GM12872 (cell line): ENCODE data around the gene PRXL2A.

Experiments
- TF ChIP-seq, protein P1 (sequence below): IDR thresholded peaks from 3 replicates; pipeline ENCODE4 v1.5.1; 2011; ENCODE audit warnings: low read depth, mild to moderate bottlenecking, low read length, moderate library complexity; ENCODE audit not compliant: insufficient read depth

The PRXL2A gene

DNA sequence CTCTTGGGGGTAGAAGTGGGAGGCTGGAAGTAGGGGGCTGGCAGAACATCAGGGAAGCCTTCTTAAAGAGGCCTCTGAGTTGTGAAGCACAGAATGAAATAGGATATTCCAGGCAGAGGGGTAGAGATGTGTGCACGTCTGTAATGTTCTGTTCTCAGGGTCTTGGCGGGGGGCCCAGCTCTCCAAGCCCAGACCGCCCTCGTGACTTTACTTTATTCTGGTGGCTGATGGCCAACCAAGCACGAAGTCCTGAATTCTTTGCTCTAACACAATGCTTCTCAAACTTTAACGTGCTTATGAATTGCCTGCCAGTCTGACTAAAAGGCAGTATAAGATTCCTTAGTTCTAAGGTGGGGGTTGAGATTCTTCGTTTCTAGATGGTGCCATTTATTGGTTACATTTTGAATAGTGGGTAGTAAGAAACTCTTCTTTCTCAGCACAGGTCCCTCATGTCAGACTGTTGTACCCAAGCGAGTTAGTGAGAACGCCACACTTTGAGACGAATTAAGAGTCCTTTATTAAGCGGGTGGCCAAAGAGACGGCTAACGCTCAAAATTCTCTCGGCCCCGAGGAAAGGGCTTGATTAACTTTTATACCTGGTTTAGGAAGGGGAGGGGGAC, 8.2 kb downstream of the PRXL2A start:
- TF ChIP-seq, protein P1, sequence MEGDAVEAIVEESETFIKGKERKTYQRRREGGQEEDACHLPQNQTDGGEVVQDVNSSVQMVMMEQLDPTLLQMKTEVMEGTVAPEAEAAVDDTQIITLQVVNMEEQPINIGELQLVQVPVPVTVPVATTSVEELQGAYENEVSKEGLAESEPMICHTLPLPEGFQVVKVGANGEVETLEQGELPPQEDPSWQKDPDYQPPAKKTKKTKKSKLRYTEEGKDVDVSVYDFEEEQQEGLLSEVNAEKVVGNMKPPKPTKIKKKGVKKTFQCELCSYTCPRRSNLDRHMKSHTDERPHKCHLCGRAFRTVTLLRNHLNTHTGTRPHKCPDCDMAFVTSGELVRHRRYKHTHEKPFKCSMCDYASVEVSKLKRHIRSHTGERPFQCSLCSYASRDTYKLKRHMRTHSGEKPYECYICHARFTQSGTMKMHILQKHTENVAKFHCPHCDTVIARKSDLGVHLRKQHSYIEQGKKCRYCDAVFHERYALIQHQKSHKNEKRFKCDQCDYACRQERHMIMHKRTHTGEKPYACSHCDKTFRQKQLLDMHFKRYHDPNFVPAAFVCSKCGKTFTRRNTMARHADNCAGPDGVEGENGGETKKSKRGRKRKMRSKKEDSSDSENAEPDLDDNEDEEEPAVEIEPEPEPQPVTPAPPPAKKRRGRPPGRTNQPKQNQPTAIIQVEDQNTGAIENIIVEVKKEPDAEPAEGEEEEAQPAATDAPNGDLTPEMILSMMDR: no peak

DNA sequence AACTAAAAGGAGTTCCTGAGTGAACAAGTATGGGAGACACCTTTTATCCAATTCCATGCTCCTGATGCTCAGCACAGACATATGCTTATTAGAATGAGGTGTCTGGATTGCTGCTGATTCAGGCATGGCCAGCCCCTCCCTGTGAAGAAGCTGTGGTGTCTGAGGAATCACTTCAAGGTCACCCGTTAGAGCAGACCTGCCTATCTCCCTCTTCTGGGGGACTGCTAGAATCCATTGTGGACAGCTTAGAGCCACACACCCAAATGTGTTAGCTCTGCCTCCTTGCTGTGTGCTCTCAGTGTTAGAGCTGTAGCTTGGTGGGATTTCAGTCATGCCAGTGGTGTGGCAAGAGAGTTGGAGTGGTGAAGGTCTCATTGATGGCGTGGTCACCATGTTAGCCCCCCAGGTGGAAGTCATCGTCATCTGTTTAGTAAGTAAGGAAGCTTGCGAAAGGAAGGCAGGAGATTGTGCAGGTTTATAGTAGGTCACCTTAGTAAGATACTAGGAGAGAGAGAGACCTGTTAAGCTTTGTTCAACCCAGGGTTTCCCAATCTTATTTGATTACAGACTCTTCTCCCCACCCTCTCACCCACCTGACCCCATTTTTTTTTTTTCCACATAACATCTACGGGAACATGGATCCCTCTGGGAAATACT, 12.8 kb downstream of the PRXL2A start:
- TF ChIP-seq, protein P1: no peak

DNA sequence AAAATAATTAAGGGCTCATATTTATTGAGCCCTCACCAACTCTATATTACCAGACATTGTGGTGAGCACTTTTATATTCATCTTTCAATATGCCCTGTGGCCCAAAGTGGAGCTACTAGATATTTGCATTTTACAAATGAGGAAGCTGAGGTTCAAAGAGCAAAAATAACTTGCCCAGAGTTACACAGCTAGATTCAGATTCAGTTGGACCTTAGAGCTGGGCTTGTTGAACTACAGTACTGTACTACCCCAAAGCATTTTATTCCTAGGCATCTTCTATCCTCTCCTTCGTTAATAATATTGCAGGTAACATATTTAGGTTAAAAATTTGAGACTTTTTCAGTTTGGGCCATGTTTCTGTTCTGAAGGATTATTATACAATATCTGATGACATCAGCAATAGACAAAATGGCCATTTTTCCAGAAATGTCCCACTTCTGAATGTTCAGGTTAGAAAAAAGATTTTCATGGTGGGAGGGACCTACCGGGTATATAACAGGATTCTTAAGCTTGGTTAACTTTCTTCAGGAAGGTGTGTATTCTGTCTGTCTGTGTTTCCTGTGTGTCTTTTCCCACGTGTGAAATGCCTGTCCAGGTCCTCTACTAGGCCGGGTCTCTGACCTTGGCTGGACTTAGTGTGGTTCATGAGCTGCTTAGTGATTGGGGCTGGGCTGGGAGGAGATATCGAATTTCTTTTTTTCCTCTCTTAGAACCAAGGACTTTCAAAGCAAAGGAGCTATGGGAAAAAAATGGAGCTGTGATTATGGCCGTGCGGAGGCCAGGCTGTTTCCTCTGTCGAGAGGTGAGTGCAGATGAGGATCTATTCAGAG, 13.6 kb downstream of the PRXL2A start:
- TF ChIP-seq, protein P1: no peak

DNA sequence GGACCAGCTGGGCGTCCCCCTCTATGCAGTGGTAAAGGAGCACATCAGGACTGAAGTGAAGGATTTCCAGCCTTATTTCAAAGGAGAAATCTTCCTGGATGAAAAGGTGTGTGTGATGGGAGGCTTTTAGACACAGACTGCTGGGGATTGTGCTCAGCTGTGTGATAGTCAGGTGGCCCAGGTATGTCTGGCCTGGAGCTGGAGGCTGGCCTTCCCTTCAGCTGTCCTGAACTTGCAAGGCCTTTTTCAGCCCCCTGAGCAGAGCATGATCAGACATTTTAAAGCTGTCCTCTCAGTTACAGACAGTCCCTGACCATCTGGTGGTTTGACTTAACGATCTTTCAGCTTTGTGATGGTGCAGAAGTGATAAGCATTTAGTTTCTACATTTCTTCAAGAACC, 17.6 kb downstream of the PRXL2A start:
- TF ChIP-seq, protein P1: no peak

DNA sequence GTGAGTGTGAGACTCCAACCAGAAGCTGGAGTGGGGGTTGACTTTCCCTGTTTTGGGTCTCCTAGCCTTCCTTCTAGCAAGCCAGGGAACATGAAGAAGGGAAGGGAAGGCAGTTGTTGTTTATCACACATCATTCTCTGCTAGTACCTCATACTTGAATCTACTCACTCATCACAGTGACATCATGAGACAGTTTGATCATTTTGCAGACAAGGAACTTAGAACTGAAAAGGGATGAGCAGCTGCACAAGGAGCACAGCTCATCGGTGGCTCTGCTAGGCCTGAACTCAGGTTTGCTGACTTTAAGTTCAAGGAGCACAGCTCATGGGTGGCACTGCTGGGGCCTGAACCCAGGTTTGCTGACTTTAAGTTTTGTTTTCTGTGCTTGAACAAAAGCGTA, 19.2 kb downstream of the PRXL2A start:
- TF ChIP-seq, protein P1: no peak

DNA sequence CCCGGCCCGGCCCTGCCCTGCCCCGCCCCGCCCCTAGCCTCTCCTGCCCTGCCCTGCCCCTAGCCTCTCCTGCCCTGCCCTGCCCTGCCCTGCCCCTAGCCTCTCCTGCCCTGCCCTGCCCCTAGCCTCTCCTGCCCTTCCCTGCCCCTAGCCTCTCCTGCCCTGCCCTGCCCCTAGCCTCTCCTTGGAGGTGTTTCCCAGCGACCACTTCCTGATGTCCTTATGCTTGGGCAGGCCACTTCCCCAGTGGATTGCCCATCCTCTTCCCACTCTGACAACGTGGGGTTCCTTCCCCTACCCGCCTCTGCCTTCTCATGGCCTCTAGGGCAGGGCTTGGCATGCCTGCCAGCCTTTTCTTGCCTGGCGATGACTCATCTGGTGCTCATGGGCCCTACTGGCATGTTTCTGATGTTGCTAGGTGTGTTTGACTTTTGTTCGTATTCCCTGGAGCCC, 21.2 kb downstream of the PRXL2A start:
- TF ChIP-seq, protein P1: no peak

DNA sequence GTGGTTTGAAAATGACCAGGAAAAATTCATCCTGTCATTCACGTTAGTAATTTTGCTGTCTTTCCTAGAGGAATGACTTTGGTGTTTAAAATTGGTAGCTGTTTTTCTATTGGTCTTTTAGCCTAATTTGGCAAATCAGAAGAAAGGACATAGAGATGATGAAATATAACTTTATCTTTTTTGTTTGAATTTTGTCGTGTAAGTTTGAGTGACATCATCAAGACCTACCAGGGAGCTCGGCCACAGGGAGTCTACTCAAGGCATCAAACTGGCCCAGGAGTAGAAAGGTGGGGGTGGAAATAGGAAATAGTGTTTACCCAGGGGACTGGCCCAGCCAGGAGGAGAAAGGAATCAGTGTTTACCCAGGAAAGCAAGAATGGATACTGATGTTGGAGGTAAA, 24.8 kb downstream of the PRXL2A start:
- TF ChIP-seq, protein P1: no peak
